HepG2 (cell line): Measurements from ENCODE around the gene ENO3. TPM values are rescaled to one million over a fixed set of nuclear protein-coding genes. Genes with fewer than 3 reads are reported as not detected.

Experiments
- BORCS8-MEF2B ChIP-seq: sonication (generic); formaldehyde crosslinking; IDR thresholded peaks from 2 replicates; pipeline ENCODE4 v1.8.0; 2022; ENCODE audit warnings: mild to moderate bottlenecking, missing genetic modification reagents
- DNMT1 ChIP-seq: sonication (generic); formaldehyde crosslinking; IDR thresholded peaks from 2 replicates; pipeline ENCODE4 v1.5.1; 2020; ENCODE audit warnings: mild to moderate bottlenecking, missing genetic modification reagents
- HIVEP1 ChIP-seq: sonication (generic); formaldehyde crosslinking; IDR thresholded peaks from 2 replicates; pipeline ENCODE4 v1.4.0; 2020; ENCODE audit warnings: mild to moderate bottlenecking, missing genetic modification reagents
- JUNB ChIP-seq: sonication (generic); formaldehyde crosslinking; IDR thresholded peaks from 2 replicates; pipeline ENCODE4 v1.8.0; 2022; ENCODE audit warnings: missing genetic modification reagents, mild to moderate bottlenecking, borderline replicate concordance
- JUND ChIP-seq: sonication (generic); formaldehyde crosslinking; IDR thresholded peaks from 2 replicates; pipeline ENCODE4 v1.8.0; 2022; ENCODE audit warnings: mild to moderate bottlenecking, missing genetic modification reagents
- KAT8 ChIP-seq: IDR thresholded peaks from 2 replicates; pipeline ENCODE4 v1.6.1; 2016; ENCODE audit warnings: missing genetic modification reagents, missing compliant biosample characterization
- LCORL ChIP-seq, 2 experiments: fragments of 450-650 bp in 1 of 2; sonication (generic) in 1 of 2; formaldehyde crosslinking in 1 of 2; IDR thresholded peaks; 2 replicates each; pipeline versions ENCODE4 v1.5.0 to v1.6.1; 2017 to 2020; ENCODE audit warnings: antibody characterized with exemption in 1 of 2, missing genetic modification reagents in 1 of 2
- SALL1 ChIP-seq: sonication (generic); formaldehyde crosslinking; IDR thresholded peaks from 2 replicates; pipeline ENCODE4 v1.8.0; 2022; ENCODE audit warnings: mild to moderate bottlenecking, missing genetic modification reagents
- SAP130 ChIP-seq: IDR thresholded peaks from 2 replicates; pipeline ENCODE4 v1.6.1; 2016; ENCODE audit warnings: low read depth
- TBX2 ChIP-seq: sonication (generic); formaldehyde crosslinking; IDR thresholded peaks from 2 replicates; pipeline ENCODE4 v1.5.0; 2020; ENCODE audit warnings: missing genetic modification reagents, mild to moderate bottlenecking, borderline replicate concordance
- ZNF260 ChIP-seq: sonication (generic); formaldehyde crosslinking; IDR thresholded peaks from 2 replicates; pipeline ENCODE4 v1.4.0; 2020; ENCODE audit warnings: missing genetic modification reagents, low read depth, mild to moderate bottlenecking, borderline replicate concordance
- ZNF550 ChIP-seq: sonication (generic); formaldehyde crosslinking; IDR thresholded peaks from 2 replicates; pipeline ENCODE4 v1.4.0; 2020; ENCODE audit warnings: mild to moderate bottlenecking, missing genetic modification reagents, borderline replicate concordance
- ZNF790 ChIP-seq: sonication (generic); formaldehyde crosslinking; IDR thresholded peaks from 2 replicates; pipeline ENCODE4 v1.8.0; 2022; ENCODE audit warnings: missing genetic modification reagents, mild to moderate bottlenecking, borderline replicate concordance
- polyA plus RNA-seq, 8 experiments: library from polyadenylated mRNA; depleted of rRNA in 3 of 8; stranded (reverse) in 7 of 8; unstranded in 1 of 8; fragments of >200 nt; fragmentation: Illumina TruSeq in 4 of 8; extraction: Trizol in 4 of 8; gene quantifications; 2 replicates each; pipeline versions ENCODE4 v1.2.1 to v1.2.3, GENCODE V29; 2011 to 2016; ENCODE audit warnings: low read depth in 4 of 8, missing spikeins in 1 of 8, mixed read lengths in 1 of 8; ENCODE audit not compliant: insufficient read depth in 1 of 8
- total RNA-seq, 5 experiments: library from RNA; depleted of rRNA; stranded (reverse); fragments of >200 nt; fragmentation: Illumina TruSeq; extraction: Trizol; gene quantifications; 2 replicates each; pipeline ENCODE4 v1.2.3, GENCODE V29; 2016; ENCODE audit warnings: low read depth in 1 of 5
- TF ChIP-seq, protein P1 (sequence below): sonication (generic); formaldehyde crosslinking; IDR thresholded peaks from 2 replicates; pipeline ENCODE4 v1.4.0; 2020; ENCODE audit warnings: missing genetic modification reagents
- TF ChIP-seq, protein P2 (sequence below): sonication (generic); formaldehyde crosslinking; IDR thresholded peaks from 2 replicates; pipeline ENCODE4 v1.4.0; 2020; ENCODE audit warnings: mild to moderate bottlenecking, missing genetic modification reagents
- TF ChIP-seq, protein P3 (sequence below): sonication (generic); formaldehyde crosslinking; IDR thresholded peaks from 2 replicates; pipeline ENCODE4 v1.8.1; 2023; ENCODE audit warnings: mild to moderate bottlenecking, missing genetic modification reagents
- TF ChIP-seq, protein P4 (sequence below): sonication (generic); formaldehyde crosslinking; IDR thresholded peaks from 2 replicates; pipeline ENCODE4 v1.4.0; 2020; ENCODE audit warnings: low read depth, mild to moderate bottlenecking, missing genetic modification reagents
- TF ChIP-seq, protein P5 (sequence below): IDR thresholded peaks from 2 replicates; pipeline ENCODE4 v1.6.1; 2012; ENCODE audit warnings: inconsistent platforms
- TF ChIP-seq, protein P6 (sequence below): sonication (generic); formaldehyde crosslinking; IDR thresholded peaks from 2 replicates; pipeline ENCODE4 v1.5.1; 2020; ENCODE audit warnings: missing genetic modification reagents, mild to moderate bottlenecking, borderline replicate concordance

The ENO3 gene
- total and polyA plus RNA-seq, 2 of the 13 experiments (the other 11 are each of a cell fraction or from before 2014, with no cell fraction given) = 59.8 to 69.8 TPM

DNA sequence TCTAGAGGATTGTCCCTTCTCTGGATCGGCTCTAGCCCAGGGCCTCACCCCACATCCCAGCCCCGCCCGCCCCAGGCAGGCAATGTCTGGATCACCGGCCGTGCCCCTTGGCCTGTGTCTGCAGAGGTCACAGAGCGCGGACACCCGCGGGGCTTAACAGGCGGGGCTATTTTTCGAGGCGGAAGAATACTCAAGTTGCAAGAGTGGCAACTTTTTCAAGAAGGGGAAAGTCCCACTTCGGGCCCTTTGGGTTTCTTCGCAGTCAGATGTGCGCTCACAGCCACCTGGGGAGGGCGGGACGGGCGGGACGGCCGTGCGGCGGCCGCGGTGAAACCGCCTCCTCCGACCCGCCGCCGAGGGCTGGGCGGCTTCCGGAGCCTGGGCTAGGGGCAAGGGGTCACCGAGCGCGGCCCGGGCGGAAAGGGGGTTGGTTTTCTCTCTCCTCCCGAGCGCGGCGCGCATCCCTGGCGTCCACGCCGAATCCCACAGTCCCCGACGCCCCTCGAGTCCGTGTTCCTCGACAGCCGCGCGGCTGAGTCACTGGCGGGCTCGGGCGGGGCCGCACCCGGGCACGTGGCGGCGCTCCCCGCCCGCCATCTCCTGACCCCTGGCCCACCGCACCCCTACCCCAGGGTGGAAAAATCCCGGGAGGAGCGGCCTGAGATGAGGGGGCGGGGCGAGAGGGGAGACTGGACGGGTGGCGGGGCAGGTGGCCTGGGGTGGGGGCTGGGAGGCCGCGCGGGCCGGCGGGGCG lies 1.4 kb upstream of the ENO3 start (continued):
- TF ChIP-seq, protein P1, sequence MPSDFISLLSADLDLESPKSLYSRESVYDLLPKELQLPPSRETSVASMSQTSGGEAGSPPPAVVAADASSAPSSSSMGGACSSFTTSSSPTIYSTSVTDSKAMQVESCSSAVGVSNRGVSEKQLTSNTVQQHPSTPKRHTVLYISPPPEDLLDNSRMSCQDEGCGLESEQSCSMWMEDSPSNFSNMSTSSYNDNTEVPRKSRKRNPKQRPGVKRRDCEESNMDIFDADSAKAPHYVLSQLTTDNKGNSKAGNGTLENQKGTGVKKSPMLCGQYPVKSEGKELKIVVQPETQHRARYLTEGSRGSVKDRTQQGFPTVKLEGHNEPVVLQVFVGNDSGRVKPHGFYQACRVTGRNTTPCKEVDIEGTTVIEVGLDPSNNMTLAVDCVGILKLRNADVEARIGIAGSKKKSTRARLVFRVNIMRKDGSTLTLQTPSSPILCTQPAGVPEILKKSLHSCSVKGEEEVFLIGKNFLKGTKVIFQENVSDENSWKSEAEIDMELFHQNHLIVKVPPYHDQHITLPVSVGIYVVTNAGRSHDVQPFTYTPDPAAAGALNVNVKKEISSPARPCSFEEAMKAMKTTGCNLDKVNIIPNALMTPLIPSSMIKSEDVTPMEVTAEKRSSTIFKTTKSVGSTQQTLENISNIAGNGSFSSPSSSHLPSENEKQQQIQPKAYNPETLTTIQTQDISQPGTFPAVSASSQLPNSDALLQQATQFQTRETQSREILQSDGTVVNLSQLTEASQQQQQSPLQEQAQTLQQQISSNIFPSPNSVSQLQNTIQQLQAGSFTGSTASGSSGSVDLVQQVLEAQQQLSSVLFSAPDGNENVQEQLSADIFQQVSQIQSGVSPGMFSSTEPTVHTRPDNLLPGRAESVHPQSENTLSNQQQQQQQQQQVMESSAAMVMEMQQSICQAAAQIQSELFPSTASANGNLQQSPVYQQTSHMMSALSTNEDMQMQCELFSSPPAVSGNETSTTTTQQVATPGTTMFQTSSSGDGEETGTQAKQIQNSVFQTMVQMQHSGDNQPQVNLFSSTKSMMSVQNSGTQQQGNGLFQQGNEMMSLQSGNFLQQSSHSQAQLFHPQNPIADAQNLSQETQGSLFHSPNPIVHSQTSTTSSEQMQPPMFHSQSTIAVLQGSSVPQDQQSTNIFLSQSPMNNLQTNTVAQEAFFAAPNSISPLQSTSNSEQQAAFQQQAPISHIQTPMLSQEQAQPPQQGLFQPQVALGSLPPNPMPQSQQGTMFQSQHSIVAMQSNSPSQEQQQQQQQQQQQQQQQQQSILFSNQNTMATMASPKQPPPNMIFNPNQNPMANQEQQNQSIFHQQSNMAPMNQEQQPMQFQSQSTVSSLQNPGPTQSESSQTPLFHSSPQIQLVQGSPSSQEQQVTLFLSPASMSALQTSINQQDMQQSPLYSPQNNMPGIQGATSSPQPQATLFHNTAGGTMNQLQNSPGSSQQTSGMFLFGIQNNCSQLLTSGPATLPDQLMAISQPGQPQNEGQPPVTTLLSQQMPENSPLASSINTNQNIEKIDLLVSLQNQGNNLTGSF (CRISPR knock-in tag) = peak; percentile 63; the same call in 1 of the 2 replicates
- TF ChIP-seq, protein P2, sequence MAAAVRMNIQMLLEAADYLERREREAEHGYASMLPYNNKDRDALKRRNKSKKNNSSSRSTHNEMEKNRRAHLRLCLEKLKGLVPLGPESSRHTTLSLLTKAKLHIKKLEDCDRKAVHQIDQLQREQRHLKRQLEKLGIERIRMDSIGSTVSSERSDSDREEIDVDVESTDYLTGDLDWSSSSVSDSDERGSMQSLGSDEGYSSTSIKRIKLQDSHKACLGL (CRISPR knock-in tag) = peak; percentile 70
- TF ChIP-seq HIVEP1 (CRISPR knock-in tag) (no peak), JUND (peak; percentile 58), DNMT1 (CRISPR knock-in tag) (peak; percentile 55; the same call in 1 of the 2 replicates), JUNB (CRISPR knock-in tag) (peak; percentile 63; the same call in 1 of the 2 replicates), ZNF550 (CRISPR knock-in tag) (no peak), SAP130 (CRISPR knock-in tag) (peak; percentile 53; the same call in 1 of the 2 replicates), LCORL (IDR thresholded peaks at IDR 0.05) (no peak), LCORL (CRISPR knock-in tag; IDR thresholded peaks at IDR 0.05) (peak; percentile 18; the same call in 1 of the 2 replicates), BORCS8-MEF2B (CRISPR knock-in tag) (peak; percentile 67), ZNF260 (CRISPR knock-in tag) (no peak), TBX2 (CRISPR knock-in tag) (peak; percentile 60; the same call in 1 of the 2 replicates), SALL1 (CRISPR knock-in tag) (peak; percentile 69), ZNF790 (CRISPR knock-in tag) (peak; percentile 11; the same call in 1 of the 2 replicates), KAT8 (CRISPR knock-in tag) (0 out of 2 replicates have a peak, but pooled peaks have one; percentile 11)
- TF ChIP-seq, protein P3, sequence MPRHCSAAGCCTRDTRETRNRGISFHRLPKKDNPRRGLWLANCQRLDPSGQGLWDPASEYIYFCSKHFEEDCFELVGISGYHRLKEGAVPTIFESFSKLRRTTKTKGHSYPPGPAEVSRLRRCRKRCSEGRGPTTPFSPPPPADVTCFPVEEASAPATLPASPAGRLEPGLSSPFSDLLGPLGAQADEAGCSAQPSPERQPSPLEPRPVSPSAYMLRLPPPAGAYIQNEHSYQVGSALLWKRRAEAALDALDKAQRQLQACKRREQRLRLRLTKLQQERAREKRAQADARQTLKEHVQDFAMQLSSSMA (CRISPR knock-in tag) = no peak
- TF ChIP-seq, protein P4, sequence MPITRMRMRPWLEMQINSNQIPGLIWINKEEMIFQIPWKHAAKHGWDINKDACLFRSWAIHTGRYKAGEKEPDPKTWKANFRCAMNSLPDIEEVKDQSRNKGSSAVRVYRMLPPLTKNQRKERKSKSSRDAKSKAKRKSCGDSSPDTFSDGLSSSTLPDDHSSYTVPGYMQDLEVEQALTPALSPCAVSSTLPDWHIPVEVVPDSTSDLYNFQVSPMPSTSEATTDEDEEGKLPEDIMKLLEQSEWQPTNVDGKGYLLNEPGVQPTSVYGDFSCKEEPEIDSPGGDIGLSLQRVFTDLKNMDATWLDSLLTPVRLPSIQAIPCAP (CRISPR knock-in tag) = 0 out of 2 replicates have a peak, but pooled peaks have one; percentile 33
- TF ChIP-seq, protein P5, sequence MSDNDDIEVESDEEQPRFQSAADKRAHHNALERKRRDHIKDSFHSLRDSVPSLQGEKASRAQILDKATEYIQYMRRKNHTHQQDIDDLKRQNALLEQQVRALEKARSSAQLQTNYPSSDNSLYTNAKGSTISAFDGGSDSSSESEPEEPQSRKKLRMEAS = peak; percentile 97
- TF ChIP-seq, protein P6, sequence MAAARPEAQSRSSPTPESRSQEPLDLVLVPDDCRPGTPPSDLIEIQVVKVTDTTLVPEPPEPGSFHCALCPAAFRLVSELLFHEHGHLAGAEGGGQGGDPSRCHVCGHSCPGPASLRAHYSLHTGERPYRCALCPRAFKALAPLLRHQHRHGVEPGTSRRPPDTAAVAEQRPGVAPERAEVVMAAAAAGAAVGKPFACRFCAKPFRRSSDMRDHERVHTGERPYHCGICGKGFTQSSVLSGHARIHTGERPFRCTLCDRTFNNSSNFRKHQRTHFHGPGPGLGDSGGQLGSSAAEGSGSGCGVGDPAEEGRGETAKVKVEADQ (CRISPR knock-in tag) = peak; percentile 67; the same call in 1 of the 2 replicates
